NOMO-1 treated with DMSO at 0.1 percent for 48 hours (cell line): Measurements from ENCODE around the gene SHH.
A peak's percentile ranks its signal among the peaks of the same experiment; 100 is the strongest.

Experiments used
- DNase-seq: peaks from one replicate; lab custom pipeline; 2025; ENCODE audit not compliant: unreplicated experiment; lab: John Stamatoyannopoulos, UW

Gene SHH

GRCh38 chr7:155807789-155808548 lies 4.3 kb downstream of the SHH start:
- DNase-seq, result no peak

- no peak for DNase-seq
Measured at GRCh38 chr7:155807065-155807671, 5.1 kb downstream of the SHH start.

GRCh38 chr7:155806096-155806871 lies 6.0 kb downstream of the SHH start:
- no peak for DNase-seq

- DNase-seq, result no peak
Measured at GRCh38 chr7:155805826-155806095, 6.5 kb downstream of the SHH start.

GRCh38 chr7:155804897-155805825 lies 7.1 kb downstream of the SHH start:
- peak; percentile 23 for DNase-seq

- no peak for DNase-seq
Measured at GRCh38 chr7:155804431-155804831, 7.8 kb downstream of the SHH start.

GRCh38 chr7:155803418-155804376 lies 8.6 kb downstream of the SHH start:
- DNase-seq, result peak; percentile 19

GRCh38 chr7:155802906-155803417 lies 9.3 kb downstream of the SHH start:
- DNase-seq, result no peak

- DNase-seq, result no peak
Measured at GRCh38 chr7:155802291-155802690, 10.0 kb downstream of the SHH start.

GRCh38 chr7:155800741-155801267 lies 11.5 kb downstream of the SHH start:
- no peak for DNase-seq

- DNase-seq, result no peak
Measured at GRCh38 chr7:155800301-155800700, 12.0 kb downstream of the SHH start.

GRCh38 chr7:155799514-155799913 lies 12.7 kb downstream of the SHH start:
- DNase-seq, result no peak

GRCh38 chr7:155798673-155799439 lies 13.4 kb downstream of the SHH start:
- DNase-seq, result peak; percentile 50

GRCh38 chr7:155797262-155798250 lies 14.7 kb downstream of the SHH start:
- no peak for DNase-seq

- DNase-seq, result peak; percentile 1
Measured at GRCh38 chr7:155796381-155797261, 15.6 kb downstream of the SHH start.

- no peak for DNase-seq
Measured at GRCh38 chr7:155795951-155796350, 16.3 kb downstream of the SHH start.

GRCh38 chr7:155795401-155795800 lies 16.9 kb downstream of the SHH start:
- DNase-seq, result no peak
